ENCODE data around the gene A1CF.

The A1CF gene

DNA sequence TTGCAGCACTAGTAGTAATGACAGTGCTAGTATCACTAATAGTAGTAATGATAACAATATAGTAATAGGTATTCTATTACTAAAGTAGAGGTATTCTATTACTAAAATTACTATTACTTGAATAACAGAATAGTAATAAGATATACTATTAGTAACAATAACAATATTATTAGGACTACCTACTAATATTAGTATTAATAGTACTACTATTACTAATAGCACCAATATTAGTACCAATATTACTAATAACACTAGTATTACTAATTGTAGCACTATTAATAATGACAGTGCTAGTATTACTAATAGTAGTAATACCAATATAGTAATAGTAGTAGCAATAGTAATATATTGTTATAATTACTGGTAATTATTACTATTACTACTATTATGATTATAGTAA is 24.1 kb downstream of the A1CF start:
- no peak for DNase-seq (ENCODE audit: low read depth)

DNA sequence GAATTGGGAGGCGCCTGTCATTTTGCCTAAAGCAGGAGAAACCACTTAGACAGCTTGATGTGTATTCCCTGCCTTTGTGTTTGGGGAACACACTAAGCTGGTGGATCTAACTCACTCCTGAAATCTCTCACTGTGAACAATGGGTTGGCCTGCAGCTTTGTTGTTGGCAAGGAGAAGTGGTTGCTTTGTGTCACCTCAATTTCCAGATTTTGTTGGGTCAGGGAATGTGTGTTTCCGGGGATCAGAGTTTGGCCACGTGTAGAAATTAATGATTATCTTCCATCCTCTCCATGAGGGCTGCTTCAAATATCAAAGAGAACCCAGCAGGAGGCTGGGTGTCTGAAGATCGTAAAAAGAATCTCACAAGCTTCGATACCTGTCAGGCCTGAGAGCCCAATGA is 27.8 kb downstream of the A1CF start:
- DNase-seq (ENCODE audit: low read depth), result no peak

DNA sequence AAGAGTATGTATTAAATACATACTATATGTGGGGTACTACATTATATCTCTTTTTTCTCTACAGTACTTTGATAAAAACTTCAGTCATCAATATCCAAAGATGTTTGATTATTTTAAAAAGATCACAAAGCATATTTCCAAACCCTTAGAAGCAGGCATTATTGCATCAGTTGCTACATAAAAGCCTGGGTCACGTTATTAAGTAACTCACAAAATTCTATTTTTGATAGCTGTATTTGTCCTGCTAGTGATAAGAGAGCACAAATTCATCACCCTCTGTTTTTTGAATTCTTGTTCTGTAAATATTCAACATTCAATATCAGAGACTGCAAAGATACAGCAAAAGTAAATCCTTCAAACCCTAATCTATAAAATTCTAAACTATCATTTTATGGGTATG is 30.0 kb downstream of the A1CF start:
- DNase-seq (ENCODE audit: low read depth), result no peak

DNA sequence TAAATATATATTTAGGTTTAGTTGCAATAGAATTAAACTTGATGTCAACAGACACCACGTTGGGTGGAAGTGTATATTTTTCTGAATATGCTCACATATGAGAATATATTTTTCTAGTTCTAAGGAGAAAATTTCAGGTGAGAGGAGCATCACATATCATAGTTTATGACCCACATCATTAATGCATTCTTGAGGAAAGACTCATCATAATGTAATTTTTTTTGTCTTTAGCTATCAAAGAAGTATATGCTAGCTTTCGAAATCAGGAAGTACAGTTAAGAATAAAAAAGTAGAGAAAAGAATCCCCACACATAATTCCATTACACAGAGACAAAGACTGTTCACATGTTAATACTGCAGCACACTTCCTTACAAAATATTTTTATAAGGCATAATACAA is 30.4 kb downstream of the A1CF start:
- no peak for DNase-seq (ENCODE audit: low read depth)

DNA sequence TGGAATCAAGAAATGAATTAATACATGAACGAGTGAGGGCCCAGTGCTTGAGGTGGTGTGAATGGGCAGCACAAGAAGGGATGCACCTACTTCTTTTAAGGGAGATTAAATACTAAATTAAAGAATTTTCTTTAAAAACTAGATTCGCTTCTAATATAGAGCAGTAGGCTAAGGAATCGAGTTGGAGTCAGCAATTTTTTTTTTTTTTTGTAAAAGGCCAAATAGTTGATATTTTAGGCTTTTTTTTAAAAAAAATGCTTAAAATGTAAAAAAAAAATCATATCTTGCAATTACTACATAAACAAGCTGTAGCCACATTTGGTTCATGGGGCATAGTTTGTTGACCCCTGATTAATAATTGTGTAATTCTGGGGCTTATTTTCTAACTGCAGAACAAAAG is 31.9 kb downstream of the A1CF start:
- DNase-seq (ENCODE audit: low read depth), result no peak

DNA sequence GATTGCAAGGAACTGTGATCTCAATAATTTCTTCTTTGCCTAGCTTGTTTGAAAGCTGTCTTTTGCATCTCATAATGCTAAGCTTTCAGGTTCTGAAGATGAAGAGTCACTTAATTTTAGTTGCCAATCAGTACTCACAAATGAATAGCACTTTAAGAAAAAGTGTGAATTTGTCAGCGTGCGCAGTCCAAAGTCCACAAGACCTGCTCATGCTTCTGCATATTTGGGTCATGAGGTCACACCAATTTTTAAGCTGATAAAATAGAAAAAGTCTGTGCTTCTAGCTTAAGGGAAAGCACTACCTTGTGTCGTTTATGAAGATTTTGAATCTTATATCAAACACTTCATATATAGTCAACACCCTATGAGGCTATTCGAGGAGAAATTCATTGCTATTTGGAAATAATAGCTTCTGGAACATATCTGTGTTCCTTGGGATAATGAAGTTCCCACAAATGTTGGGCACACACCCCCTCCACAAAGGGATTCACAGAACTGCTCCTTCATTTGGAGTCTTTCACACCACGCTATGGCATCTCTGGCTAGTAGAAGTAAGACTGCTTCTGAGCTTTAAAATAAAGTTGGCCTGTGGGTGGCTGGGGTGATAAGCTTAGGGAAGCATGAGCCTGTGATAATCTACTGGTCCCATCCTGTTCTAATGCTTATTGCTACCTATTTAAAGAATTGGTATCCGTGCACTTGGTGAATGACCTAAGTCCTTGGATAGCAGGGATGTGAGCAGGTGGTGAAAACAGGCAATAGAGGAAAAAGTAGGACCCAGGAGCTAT is 33.3 kb downstream of the A1CF start:
- no peak for DNase-seq (ENCODE audit: low read depth)

DNA sequence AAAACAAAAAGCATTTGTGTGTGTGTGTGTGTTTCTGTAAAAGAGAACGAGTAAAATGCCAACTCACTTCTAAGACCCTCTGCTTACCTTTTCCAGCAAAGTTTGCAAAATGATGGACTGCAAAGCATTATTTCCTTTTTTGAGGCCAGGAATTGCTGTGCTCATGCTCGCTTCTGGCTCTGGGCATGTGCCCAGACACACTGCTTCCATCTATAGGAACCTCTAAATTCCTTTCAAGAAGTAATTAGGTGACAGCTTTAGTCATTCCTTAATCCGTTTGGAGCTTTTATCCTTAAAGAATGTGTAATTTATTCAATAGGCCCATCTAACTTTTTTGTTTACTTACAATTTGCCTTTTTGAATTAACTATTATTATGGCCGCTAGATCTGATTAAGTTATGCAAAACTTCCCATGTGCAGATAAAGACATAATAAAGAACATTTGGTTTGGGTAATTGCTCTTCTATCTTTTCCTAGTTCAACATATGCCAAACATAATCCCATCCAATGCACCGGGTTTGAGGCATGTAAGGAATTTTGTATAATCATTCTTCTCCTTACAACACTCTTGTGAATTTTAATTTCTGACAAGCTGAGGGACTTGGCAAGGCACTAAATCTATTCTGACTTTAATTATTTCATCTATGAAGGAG is 34.7 kb downstream of the A1CF start:
- no peak for DNase-seq (ENCODE audit: low read depth)

DNA sequence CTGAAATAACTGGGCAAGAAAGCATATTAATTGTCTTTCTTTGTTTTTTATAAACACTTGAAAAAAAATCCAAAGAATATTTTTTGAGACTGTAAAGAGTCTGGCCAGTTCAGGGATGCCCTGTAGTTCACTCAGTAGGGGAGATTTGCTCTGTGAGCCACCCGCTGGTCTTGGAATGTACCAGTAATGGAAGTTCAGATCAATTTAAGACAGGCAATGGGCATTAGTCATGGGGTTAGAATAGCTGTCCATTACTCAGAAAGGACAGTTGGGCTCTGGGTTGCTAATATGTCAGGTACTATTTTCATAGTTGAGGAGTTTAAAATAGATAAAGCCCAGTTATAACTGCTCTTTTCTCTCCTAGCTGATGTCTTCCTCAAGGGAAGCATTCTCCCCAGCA is 38.7 kb downstream of the A1CF start:
- no peak for DNase-seq (ENCODE audit: low read depth)

DNA sequence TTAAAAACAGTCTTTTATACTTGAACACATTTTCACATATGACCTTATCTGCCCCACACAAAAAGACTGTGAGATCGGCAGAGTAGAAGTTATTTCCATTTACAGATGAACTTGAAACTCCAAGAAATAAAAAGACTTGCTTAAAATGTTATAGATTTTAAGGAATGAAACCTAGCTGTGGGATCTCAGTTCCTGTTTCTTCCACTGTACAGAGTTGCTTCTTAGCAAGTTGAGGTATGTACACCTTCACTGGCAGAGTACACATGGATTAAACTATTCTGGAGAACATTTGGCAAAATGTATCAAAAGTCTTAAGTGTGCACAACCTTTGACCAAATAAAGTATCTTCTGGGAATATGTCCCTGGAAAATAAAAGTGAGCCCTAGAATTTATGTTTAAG is 48.3 kb downstream of the A1CF start:
- no peak for DNase-seq (ENCODE audit: low read depth)

DNA sequence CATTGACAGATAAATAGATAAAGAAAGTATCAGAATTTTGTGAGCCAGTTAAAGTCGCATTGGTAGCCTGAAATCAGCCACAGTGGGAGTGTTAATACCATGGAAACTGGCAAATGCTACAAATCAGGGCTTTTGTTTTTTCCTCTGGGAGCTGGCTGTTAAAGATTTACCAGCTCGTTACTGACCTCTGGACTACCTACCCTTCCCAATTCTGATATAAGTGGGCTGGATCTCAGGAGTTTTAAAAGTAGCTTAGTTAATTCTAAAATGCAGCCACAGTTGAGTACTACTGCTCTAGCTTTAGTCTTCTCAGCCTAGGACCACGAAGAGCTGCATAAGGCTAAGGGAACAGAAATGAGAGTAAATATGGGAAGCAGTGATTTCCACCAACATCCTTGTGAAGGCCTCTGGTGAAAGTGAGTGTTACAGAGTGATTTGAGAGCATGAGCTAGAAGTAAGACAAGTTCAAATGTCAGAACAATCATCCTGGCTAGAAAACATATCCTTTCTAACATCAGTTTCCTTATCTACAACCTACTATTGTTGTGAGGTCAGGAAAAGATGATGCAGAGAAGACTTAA is 53.2 kb downstream of the A1CF start:
- no peak for DNase-seq (ENCODE audit: low read depth)

DNA sequence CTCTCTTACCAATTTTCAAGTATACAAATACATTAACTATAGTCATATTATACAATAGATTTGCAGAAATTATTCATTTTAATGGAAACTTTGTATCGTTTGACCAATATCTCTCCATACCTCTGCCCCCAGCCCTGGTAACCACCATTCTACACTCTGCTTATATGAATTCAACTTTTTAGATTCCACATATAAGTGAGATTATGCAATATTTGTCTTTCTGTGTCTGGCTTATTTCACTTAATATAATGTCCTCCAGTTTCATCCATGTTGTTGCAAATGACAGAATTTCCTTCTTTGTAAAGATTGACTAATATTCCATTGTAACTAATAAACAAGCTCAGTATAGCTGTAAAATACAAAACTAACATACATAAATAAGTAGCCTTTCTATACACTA is 55.4 kb downstream of the A1CF start:
- DNase-seq (ENCODE audit: low read depth), result no peak

DNA sequence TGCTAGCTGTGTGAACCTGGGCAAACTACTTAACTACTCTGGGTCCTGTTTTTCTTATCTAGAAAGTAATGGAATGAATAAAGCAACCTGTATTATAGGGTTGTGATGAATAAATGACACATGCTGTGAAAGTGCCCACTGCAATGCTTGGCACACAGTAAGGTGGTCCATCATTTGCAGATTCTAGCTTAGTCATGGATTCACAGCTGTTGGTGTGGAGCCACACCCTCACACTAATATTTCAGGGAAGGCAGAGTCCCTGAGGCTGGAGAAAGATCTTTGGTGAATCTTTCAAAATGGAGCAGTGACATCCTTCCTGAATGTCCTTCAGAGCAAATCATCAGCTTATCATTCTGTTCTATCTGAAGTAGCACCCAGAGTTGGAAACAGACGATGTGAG is 60.6 kb downstream of the A1CF start:
- no peak for DNase-seq (ENCODE audit: low read depth)

DNA sequence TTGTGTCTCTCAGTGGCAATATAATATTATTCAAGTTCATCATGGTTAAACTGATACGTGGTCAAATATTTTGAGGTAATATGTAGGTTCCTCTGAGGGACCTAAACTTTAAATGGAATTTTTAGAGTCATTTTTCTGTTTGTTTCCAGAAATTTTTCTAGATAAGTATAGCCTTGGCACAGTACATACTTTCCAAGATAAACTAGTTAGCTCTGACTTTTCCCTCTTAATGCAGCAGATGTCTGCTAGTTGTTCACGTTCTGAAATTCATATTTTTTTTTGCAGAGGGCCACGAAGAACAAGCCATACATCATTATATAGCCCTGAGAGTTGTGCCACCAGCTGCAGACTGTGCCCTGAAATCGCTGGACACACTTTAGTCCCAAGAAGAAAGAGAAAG is 61.6 kb downstream of the A1CF start:
- DNase-seq (ENCODE audit: low read depth), result no peak

DNA sequence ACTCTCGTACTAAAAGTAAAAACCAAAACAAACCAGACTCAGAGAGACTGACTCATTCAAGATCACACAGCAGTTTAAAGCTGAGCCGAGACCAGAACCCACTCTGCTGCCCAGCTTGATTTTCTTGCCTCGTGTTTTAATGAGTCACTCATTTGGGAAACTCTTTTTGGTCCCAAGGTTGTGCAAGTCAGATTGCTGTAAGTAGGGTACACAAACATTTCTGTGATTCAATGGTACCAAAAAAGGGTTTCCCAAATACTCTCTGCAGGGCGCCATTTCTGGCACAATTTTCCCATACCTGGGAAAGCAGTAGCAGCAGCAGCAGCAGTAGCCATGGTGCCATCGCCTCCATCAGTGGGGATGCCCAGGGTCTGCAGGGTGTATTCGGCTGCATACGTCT is 75.8 kb downstream of the A1CF start:
- DNase-seq (ENCODE audit: low read depth), result no peak

DNA sequence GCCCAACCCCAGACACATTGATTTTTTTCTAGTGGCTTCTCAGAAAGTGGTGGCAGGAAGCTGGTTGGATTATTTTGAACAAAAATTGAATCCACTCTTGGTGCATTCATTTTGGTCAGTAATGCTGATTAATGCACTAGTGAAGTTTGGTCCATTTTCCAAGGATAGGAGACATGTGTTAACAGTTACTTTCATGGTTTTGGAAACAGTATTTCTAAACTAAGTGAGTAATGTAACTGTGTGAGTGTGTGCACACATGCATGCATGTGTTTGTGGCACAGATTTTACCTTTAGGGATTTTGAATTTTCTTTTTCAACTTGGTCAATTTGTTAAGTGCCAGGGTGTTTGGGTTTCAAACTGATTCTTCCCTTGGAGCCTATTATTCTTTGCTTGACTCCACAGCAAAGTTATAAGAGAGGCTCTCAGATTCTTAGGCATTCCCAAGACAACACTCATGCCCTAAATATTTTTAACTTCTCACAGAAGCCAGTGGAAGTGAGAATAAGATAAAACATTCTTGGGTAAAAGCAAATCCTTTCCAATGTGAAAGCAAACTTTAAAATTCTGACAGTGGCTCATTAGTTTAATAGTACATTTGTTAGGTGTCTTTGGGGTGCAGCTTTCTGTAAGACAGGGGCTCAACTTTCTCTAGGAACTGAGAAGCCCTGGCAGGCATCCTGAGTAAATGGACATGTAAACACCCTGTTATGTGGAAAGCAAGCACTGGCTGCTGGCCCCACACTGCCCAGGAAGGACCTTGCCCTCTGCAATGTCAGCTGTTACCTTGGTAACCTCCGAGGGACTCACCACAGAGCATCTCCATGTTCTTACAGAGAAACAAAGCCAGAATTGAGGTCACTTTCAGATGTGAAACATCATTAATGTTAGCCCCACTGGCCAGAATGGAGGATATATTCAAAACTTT is 77.3 kb downstream of the A1CF start:
- no peak for DNase-seq (ENCODE audit: low read depth)

DNA sequence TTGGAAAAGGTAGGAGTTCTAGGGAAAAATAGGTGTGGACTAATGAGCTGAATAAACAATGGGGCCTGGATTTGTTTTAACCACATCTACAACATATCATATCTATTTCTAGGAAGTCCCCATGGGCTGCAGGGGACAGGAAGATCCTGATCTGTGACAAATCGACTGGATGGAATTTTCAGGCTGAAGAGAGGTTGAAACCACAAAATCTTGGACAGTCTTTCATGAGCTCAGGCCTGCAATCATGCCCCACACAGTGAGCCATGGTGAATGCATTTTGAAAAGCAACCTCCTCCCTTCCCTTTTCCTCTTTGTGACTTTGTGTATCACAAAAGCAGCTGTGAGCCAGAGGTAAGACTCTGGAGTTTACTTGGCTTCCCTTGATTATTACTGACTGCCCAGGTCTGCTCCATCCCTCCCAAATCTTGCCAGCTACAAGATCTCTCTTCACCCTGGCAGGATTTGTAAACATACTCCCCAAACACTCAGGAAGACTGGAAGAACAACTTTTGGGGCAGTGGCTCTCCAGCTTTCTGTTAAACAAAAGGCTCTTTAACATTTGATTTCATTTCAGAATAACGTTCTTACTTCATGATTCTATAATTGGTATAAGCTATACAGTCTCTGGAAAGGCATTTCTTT is 79.3 kb downstream of the A1CF start:
- DNase-seq (ENCODE audit: low read depth), result no peak

DNA sequence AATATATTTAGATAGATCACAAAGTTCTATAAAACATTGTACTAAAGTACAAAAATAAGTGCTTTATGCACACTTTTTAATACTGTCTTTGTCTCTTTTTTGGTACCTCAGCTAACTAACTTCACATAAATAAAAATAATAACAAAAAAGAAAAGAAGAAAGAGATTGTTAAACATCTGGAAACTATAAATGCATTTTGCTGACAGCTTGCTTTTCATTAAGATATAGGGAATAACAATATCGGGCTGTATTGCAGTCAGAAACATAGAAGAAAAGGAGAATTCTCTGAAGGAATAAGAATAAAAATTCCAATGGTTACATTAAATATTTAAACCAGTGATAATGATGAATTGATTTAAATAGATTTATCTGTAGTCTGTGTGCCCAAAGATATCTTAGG is 85.8 kb downstream of the A1CF start:
- DNase-seq (ENCODE audit: low read depth), result no peak

DNA sequence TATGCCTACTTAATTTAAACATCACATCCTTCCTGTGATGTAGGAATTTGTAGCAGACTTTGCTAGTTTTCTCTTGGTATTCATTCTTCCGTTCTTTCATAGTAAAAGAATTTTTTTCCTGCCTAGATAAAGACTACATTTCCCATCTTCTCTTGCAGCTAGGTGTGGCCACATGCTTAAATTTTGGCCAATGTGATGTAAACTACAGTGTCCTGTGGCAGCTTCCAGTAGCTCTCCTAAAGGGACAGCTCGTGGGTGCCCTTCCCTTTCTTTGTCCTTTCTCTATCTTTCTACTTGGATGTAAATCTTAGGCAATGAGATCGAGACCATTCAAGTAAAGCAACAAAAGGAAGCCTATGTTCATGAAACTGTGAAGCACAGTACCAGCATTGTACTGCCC is 87.1 kb downstream of the A1CF start:
- no peak for DNase-seq (ENCODE audit: low read depth)

DNA sequence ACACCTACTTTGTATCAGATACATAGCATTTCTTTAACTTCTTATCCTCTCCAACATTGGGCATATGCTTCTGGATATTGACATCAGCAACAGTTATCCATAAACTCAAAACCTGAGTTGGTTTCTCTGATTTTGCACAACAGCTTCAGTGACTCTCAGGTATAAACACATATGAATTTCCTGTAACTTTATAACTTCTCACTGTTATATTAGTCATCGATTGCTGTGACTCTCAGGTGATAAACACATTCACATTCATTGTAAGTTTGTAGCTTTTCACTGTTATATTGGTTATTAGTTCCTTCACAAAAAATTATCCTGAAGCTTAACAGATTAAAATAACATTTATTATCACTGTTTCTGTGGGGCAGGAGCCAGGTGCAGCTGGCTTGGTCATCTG is 88.7 kb downstream of the A1CF start:
- DNase-seq (ENCODE audit: low read depth), result no peak

DNA sequence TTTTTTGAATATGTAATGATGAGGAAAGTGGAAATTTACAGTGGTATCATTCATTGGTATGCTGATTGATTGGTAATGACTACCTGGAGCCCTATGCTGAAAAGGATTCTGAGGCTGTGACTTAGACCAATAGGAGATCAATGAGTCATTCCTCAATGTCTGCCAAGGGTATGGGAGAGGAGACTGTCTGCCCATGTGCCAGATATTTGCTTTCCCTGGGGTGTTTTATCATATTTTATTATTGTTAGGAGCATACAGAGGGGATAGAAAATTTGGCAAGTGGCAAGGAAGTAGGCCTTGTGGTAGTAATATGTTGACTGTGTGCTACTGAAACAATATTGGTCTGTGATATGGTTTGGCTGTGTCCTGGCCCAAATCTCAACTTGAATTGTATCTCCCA is 90.9 kb downstream of the A1CF start:
- no peak for DNase-seq (ENCODE audit: low read depth)

DNA sequence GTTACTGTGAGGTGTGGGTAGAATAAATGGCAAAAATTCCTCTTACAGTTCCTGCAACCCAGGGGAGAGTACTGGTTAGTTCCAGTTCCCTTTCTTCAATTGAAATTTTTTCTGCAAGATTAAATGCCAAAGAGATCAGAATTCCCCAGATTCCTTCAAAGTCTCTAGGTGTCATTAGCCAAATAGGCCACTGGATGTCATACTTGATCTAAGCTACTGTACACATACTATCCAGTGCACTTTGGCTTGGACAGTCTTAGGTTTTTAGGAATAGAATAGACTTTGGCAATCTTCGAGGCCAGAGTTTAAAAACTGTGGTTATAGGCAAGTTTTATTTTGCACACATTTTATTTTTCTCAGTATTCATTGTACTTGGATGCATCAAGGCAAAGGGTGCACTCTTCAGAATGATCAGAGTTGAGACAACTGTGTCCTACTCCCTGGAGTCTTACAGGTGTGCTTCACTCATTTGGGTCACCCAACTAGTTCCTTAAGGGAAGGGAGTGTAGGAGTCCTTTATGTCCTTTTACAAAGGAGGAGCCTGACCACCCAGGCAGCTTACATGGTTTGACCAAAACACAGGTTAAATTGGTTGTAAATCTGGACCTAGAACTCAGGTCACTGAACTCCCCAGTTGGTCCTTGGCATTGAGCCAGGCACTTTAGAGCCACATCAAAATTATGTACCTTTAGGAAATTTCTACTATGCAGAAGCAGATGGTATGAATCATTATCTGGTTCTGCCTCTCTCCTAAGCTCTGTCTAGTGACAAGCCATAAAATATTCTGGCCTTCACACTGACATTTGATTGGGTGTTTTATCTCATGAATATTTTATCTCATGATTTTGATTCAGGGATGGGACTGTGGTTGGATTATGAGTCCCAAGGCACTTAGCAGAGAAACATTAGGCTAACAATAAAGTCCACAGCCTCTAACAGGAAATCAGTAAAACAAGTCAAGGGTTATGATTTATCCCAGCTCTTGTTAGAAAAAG is 96.2 kb downstream of the A1CF start:
- no peak for DNase-seq (ENCODE audit: low read depth)
